Parathyroid adenoma (tissue), 2 donors: ENCODE data around the gene ZNF622.

Experiments used
- H2AFZ ChIP-seq: fragments of 300-600 bp; sonication (generic); one replicate; pipeline ENCODE4 v1.7.0; 2017; ENCODE audit warnings: antibody characterized with exemption, mild to moderate bottlenecking
- H3K27ac ChIP-seq: fragments of 300-600 bp; sonication (generic); one replicate; pipeline ENCODE4 v1.7.0; 2017
- H3K27me3 ChIP-seq: fragments of 300-600 bp; sonication (generic); one replicate; pipeline ENCODE4 v1.7.0; 2017; ENCODE audit warnings: low read length; ENCODE audit not compliant: control insufficient read depth, insufficient read depth
- H3K36me3 ChIP-seq: fragments of 300-600 bp; sonication (generic); one replicate; pipeline ENCODE4 v1.7.0; 2017; ENCODE audit warnings: low read length; ENCODE audit not compliant: control insufficient read depth, insufficient read depth
- H3K4me1 ChIP-seq: fragments of 300-600 bp; sonication (generic); one replicate; pipeline ENCODE4 v1.7.0; 2017; ENCODE audit warnings: control low read depth
- H3K4me2 ChIP-seq: fragments of 300-600 bp; sonication (generic); one replicate; pipeline ENCODE4 v1.7.0; 2017; ENCODE audit warnings: low read length
- H3K4me3 ChIP-seq: fragments of 300-600 bp; sonication (generic); one replicate; pipeline ENCODE4 v1.7.0; 2017; ENCODE audit warnings: low read depth, low read length
- H3K79me2 ChIP-seq: fragments of 300-600 bp; sonication (generic); one replicate; pipeline ENCODE4 v1.7.0; 2017; ENCODE audit warnings: control low read depth
- H3K9ac ChIP-seq: fragments of 300-600 bp; sonication (generic); one replicate; pipeline ENCODE4 v1.7.0; 2017; ENCODE audit warnings: mild to moderate bottlenecking
- H3K9me3 ChIP-seq: fragments of 300-600 bp; sonication (generic); one replicate; pipeline ENCODE4 v1.7.0; 2017; ENCODE audit warnings: low read length; ENCODE audit not compliant: control insufficient read depth
- TF ChIP-seq, protein P1 (sequence below): fragments of 300-600 bp; sonication (generic); IDR thresholded peaks from one replicate; pipeline ENCODE4 v1.7.0; 2017; ENCODE audit warnings: antibody characterized with exemption, mild to moderate bottlenecking
- donor health status: primary hyperparathyroidism.

The ZNF622 gene

DNA sequence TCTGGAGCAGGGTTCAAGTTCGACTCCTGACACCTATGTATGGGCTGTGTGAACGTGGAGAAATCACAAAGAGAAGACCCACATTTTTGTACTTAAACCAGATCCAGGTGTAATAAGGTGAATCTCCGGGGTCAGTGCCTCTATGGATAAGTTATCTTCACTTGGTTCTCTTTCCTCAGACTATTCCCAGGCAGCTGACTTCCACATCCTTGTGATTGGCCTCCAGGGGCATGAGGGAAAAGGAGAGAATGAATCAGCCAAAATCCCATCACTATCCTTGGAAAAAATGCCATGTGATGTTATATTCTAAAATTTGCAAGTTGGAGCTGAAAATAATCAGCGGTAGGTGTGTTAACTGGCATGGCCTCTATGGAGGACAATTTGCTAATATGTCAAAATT lies 37.2 kb downstream of the ZNF622 start:
- TF ChIP-seq, protein P1, sequence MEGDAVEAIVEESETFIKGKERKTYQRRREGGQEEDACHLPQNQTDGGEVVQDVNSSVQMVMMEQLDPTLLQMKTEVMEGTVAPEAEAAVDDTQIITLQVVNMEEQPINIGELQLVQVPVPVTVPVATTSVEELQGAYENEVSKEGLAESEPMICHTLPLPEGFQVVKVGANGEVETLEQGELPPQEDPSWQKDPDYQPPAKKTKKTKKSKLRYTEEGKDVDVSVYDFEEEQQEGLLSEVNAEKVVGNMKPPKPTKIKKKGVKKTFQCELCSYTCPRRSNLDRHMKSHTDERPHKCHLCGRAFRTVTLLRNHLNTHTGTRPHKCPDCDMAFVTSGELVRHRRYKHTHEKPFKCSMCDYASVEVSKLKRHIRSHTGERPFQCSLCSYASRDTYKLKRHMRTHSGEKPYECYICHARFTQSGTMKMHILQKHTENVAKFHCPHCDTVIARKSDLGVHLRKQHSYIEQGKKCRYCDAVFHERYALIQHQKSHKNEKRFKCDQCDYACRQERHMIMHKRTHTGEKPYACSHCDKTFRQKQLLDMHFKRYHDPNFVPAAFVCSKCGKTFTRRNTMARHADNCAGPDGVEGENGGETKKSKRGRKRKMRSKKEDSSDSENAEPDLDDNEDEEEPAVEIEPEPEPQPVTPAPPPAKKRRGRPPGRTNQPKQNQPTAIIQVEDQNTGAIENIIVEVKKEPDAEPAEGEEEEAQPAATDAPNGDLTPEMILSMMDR = no peak
- no peak overlapping the region for H3K4me3 ChIP-seq
- H3K9ac ChIP-seq = no peak overlapping the region
- no peaks in the 10 kb centered on the region for H3K27me3 ChIP-seq
- H3K4me1 ChIP-seq = no peaks in the 10 kb centered on the region
- H3K9me3 ChIP-seq = no peaks in the 10 kb centered on the region
- H3K4me2 ChIP-seq = no peak overlapping the region
- H2AFZ ChIP-seq = no peak overlapping the region
- no peaks in the 10 kb centered on the region for H3K36me3 ChIP-seq
- no peaks in the 10 kb centered on the region for H3K79me2 ChIP-seq
- no peak overlapping the region for H3K27ac ChIP-seq

DNA sequence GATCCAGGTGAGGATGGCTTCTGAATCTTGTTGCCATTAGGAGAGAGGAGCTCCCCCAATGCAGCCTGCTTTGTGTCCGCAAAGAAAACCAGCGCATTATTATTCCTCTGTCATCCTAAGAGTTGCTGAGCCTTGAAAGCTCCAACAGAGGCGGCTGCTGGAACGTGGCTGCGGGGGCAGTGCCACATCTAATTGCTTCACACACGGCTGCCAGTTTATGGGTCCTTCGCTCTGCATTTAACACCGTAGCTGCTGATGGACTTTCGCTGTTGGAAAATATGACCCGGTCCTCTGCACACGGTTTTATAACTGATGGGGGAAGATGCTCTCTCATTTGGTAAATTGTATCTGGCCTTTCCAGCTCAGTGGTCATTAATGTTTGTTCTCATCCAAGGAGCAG lies 38.0 kb downstream of the ZNF622 start:
- no peaks in the 10 kb centered on the region for H3K27me3 ChIP-seq
- no peak overlapping the region for H3K4me3 ChIP-seq
- TF ChIP-seq, protein P1 = no peak

DNA sequence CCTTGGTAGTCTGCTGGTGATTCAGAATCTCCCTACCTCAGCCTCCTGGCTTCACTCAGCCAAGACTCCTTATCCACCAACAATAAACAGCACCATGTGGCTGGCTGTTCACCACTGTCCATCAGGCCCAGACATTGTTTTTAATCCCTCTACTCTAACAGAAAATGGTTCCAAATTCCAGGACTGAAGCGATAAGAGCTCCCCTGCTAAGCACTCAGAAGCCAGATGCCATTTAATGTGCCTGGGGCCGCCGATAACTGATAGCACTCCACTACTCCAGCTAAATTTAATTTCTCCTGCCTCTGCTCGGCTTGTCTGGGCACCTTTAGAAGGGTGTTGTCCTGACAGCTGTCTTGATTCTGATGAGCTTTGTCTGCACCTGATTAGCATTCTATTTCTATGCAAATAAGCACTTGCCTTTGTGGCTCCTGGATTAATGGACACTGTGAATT lies 47.1 kb downstream of the ZNF622 start:
- Histone ChIP-seq H3K9me3 (no peaks in the 10 kb centered on the region), H3K9ac (no peak overlapping the region), H3K79me2 (no peaks in the 10 kb centered on the region), H3K27me3 (no peaks in the 10 kb centered on the region), H3K36me3 (no peaks in the 10 kb centered on the region), H3K4me1 (no peaks in the 10 kb centered on the region), H3K4me3 (no peak overlapping the region), H3K27ac (no peak overlapping the region), H3K4me2 (no peak overlapping the region), H2AFZ (no peak overlapping the region)
- TF ChIP-seq, protein P1 = no peak

More for the DNA sequence above, 38.0 kb downstream of the ZNF622 start:
- Histone ChIP-seq H2AFZ (no peak overlapping the region), H3K4me1 (no peaks in the 10 kb centered on the region), H3K79me2 (no peaks in the 10 kb centered on the region), H3K36me3 (no peaks in the 10 kb centered on the region), H3K9me3 (no peaks in the 10 kb centered on the region), H3K27ac (no peak overlapping the region), H3K9ac (no peak overlapping the region), H3K4me2 (no peak overlapping the region)

DNA sequence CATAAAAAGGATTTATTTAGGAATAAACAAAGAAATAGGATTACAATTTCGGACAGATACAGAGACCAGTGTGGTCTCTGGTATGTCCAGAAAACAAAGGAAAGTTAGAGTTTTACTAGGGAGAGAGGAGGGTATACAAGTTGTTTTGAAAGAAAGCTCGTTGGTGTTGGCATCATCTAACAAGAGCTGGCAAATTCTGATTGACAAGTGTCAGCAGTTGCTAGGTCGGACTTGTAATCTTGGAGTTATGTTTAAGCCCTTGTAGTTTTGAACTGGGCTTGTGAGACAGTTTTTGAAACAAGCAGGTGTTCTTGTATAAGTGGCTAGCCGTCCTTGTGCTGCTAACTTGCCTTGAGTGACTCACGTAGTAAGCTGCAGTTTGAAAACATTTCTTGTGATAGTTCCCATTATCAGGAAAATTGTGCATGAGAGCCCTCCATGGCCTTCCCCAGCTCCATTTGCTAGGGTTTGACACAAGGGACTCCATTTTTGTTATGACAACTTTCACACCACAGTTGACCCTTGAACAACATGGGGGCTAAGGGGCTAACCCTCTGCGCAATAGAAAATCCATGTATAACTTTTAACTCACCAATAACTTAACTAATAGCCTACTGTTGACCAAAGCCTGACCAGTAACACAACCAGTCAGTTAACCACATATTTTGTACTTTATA lies 48.1 kb downstream of the ZNF622 start:
- TF ChIP-seq, protein P1 = no peak
- no peak overlapping the region for H3K27ac ChIP-seq
- no peak overlapping the region for H3K9ac ChIP-seq
- H3K9me3 ChIP-seq = no peaks in the 10 kb centered on the region
- H3K4me3 ChIP-seq = no peak overlapping the region
- no peaks in the 10 kb centered on the region for H3K79me2 ChIP-seq
- no peak overlapping the region for H3K4me2 ChIP-seq
- H3K4me1 ChIP-seq = no peaks in the 10 kb centered on the region
- no peaks in the 10 kb centered on the region for H3K27me3 ChIP-seq
- no peaks in the 10 kb centered on the region for H3K36me3 ChIP-seq
- H2AFZ ChIP-seq = no peak overlapping the region

DNA sequence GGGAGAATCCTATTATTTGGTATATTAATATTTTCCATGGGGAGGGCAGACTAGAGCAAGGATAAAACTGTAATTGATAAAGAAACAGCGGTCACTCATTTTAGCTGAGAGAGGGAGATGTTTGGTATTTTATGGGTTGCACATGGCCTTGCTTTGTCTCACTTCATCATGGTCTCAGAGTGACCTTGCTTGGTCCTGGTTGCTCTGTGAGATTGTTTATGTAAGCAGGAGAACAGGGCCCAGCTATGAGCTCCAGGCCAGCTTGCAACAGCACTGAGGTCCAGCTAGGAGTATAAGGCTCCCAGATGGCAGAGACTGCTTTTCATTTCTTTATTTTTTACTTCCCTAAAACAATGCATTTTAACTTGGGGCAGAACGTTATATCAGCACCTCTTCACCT lies 50.7 kb downstream of the ZNF622 start:
- TF ChIP-seq, protein P1 = no peak
- Histone ChIP-seq H2AFZ (no peak overlapping the region), H3K9ac (no peak overlapping the region), H3K36me3 (no peaks in the 10 kb centered on the region), H3K27me3 (no peaks in the 10 kb centered on the region), H3K27ac (no peak overlapping the region), H3K9me3 (no peaks in the 10 kb centered on the region), H3K4me1 (no peaks in the 10 kb centered on the region), H3K4me2 (no peak overlapping the region), H3K4me3 (no peak overlapping the region), H3K79me2 (no peaks in the 10 kb centered on the region)
